Osteocyte (in vitro differentiated cells): ENCODE data around the gene URB2. TPM values are rescaled to one million over a fixed set of nuclear protein-coding genes. Genes with fewer than 3 reads are reported as not detected.

Experiments
- DNase-seq: peaks from one replicate; pipeline ENCODE4 v3.0.0; 2021; ENCODE audit warnings: mixed read lengths; ENCODE audit not compliant: unreplicated experiment; ENCODE audit errors: extremely low spot score
- H3K27ac Mint-ChIP-seq: one replicate; pipeline ENCODE4 v1.8.0; 2021; ENCODE audit warnings: mild to moderate bottlenecking, mixed read lengths; ENCODE audit not compliant: unreplicated experiment
- H3K27me3 Mint-ChIP-seq: one replicate; pipeline ENCODE4 v1.8.0; 2021; ENCODE audit warnings: mixed read lengths; ENCODE audit not compliant: unreplicated experiment
- H3K36me3 Mint-ChIP-seq: one replicate; pipeline ENCODE4 v1.8.0; 2021; ENCODE audit warnings: mixed read lengths; ENCODE audit not compliant: unreplicated experiment
- H3K4me1 Mint-ChIP-seq: one replicate; pipeline ENCODE4 v1.8.0; 2021; ENCODE audit warnings: mixed read lengths; ENCODE audit not compliant: unreplicated experiment
- H3K4me3 Mint-ChIP-seq: one replicate; pipeline ENCODE4 v1.8.0; 2021; ENCODE audit warnings: mild to moderate bottlenecking, moderate library complexity, mixed read lengths; ENCODE audit not compliant: unreplicated experiment
- H3K9me3 Mint-ChIP-seq: one replicate; pipeline ENCODE4 v1.8.0; 2021; ENCODE audit warnings: mixed read lengths; ENCODE audit not compliant: unreplicated experiment
- total RNA-seq: library from RNA; stranded (reverse); gene quantifications from 2 replicates; pipeline ENCODE4 v1.2.1, GENCODE V29; 2021
- TF ChIP-seq, protein P1 (sequence below): fragments of 200-600 bp; sonication (generic); IDR thresholded peaks from 2 replicates; pipeline ENCODE4 v1.5.0; 2021; ENCODE audit warnings: antibody characterized with exemption, mild to moderate bottlenecking, moderate library complexity

The URB2 gene
- total RNA-seq, 1 donor from 2014 or later: 11.1 TPM

DNA sequence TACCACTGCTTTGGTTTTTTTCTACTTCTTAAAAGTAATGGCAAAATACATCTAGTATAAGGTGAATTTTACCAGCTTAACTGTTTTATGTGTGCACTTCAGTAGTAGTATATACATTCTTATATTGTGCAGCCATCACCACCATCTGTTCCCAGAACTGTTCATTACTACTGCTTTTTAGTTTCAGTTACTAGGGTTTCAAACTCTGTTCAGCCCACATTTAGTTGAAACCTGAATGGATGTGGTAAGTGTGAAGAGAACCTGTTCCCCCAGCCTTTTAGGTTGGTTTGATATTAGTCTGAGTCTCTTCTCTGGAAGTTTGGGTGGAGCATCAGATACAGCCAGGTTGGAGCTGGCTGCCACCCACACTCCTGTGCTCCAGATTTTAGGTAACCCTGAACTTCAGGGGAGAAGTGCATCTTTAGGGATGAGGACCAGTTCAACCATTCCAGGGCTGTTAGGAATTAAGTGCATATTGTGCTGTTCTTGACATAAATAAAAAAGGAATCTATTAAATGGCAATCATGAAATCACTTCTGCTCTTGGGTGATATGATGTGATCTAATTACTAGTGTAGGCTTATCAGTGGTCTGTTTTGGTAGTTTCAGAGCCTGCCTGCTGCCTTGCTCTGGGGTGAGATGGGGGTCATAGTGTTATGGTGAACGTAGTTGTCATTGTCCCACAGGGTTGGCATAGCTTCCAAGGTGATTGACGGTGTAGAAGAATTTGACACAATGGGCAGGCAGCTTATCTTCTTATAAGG, 32.1 kb downstream of the URB2 start:
- Mint-ChIP-seq H3K27me3 (no peaks in the 10 kb centered on the region), H3K9me3 (no peaks in the 10 kb centered on the region), H3K36me3 (peaks cover 28% of the 10 kb centered on the region), H3K4me3 (no peak overlapping the region), H3K27ac (no peak overlapping the region), H3K4me1 (peaks cover 10% of the 10 kb centered on the region)
- no peak for DNase-seq
- TF ChIP-seq, protein P1, sequence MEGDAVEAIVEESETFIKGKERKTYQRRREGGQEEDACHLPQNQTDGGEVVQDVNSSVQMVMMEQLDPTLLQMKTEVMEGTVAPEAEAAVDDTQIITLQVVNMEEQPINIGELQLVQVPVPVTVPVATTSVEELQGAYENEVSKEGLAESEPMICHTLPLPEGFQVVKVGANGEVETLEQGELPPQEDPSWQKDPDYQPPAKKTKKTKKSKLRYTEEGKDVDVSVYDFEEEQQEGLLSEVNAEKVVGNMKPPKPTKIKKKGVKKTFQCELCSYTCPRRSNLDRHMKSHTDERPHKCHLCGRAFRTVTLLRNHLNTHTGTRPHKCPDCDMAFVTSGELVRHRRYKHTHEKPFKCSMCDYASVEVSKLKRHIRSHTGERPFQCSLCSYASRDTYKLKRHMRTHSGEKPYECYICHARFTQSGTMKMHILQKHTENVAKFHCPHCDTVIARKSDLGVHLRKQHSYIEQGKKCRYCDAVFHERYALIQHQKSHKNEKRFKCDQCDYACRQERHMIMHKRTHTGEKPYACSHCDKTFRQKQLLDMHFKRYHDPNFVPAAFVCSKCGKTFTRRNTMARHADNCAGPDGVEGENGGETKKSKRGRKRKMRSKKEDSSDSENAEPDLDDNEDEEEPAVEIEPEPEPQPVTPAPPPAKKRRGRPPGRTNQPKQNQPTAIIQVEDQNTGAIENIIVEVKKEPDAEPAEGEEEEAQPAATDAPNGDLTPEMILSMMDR: no peak

DNA sequence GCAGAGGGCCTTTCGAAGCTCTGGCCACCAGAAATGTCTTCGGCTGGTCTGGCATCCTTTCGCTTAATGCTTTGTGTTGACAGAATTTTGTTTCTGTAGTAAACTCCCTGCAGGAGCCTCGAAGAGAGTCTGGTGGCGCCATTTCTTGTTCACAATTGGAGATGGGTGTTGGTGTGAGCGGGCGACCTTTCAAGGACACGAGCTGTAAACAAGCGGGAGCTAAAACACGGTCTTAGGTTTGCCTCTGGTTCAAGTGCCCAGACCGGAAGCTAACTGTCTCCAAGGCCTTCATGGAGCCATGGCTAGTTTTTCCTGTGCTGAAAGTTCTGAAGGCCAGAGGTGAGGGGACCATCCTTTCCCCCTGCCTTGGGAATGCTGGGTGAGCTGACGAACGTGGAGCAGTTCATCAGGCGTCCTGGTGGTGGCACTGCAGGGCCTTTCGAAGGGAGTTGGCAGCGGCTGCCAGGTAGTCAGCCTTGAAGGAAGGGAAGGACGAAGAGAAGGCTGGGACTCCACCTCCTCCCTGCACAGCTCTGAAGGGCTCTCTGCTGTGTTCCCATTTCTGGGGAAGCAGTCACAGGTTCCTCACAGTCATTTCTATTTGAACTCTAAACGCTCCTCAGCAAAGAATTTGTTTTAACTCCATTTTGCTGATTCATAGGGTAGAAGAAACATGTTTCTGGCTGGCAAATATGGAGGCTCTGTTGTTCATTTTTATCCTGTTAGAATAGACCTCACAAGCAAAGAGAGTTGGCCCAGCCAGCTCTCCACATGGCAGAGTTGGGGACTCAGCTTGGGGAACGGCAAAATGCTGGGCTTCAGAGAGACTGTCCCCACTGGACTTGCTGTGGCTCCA, 35.2 kb downstream of the URB2 start:
- peaks cover 10% of the 10 kb centered on the region for H3K4me1 Mint-ChIP-seq
- peak overlapping the region; percentile 54 for H3K27ac Mint-ChIP-seq
- no peak overlapping the region for H3K4me3 Mint-ChIP-seq
- no peaks in the 10 kb centered on the region for H3K9me3 Mint-ChIP-seq
- TF ChIP-seq, protein P1: peak; percentile 92
- peaks cover 21% of the 10 kb centered on the region for H3K36me3 Mint-ChIP-seq
- peak; percentile 91 for DNase-seq
- H3K27me3 Mint-ChIP-seq: no peaks in the 10 kb centered on the region

DNA sequence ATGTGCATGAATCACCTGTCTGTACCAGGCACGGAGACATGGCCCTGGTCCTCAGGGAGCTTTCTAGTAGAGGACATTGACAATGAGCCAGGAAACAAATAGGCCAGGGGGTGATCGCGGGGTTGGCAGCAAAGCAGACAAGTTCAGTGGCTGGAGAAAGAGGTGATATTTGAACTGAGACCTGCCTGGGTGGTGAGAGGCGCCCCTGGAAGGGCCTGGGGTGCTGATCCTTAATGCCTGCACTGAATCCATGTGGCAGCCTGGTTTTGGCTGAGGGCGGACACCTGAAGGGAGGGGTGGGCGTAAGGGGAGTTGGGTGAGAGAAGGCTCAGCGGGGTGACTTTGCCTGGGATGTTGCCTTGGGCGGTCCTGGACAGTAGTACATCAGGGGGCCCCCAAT, 35.9 kb downstream of the URB2 start:
- Mint-ChIP-seq H3K4me1 (peaks cover 10% of the 10 kb centered on the region), H3K27me3 (no peaks in the 10 kb centered on the region), H3K27ac (no peak overlapping the region), H3K4me3 (no peak overlapping the region), H3K36me3 (peaks cover 18% of the 10 kb centered on the region), H3K9me3 (no peaks in the 10 kb centered on the region)
- DNase-seq: no peak
- TF ChIP-seq, protein P1: no peak

DNA sequence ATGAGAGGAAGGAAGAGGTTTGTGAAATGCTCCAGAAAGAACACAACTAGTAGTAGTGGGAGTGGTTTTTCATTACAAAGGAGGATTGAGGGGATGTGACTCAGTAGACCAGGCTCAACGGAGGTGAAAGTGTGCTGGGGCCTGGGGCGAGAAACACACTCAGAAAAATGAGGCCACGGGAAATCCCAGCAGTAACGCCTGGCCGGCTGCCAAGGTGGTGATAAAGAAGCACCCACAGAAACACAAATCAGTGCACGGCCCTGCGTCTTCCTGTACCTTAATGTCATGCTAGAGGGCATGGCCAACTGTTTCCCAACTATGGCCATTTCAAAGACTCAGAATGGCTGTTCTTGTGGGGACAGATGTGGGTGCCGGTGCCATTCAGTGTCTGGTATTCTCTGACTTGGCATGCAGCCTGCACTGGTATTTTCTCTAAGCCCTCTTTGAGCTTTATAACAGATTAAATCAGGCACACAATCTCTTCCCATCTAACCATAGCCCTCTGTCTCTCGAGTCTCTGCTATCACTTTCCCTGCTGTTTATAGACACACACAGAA, 38.2 kb downstream of the URB2 start:
- DNase-seq: no peak
- TF ChIP-seq, protein P1: no peak
- H3K9me3 Mint-ChIP-seq: no peaks in the 10 kb centered on the region
- peaks cover 13% of the 10 kb centered on the region for H3K36me3 Mint-ChIP-seq
- H3K27ac Mint-ChIP-seq: no peak overlapping the region
- peaks cover 13% of the 10 kb centered on the region for H3K4me1 Mint-ChIP-seq
- no peaks in the 10 kb centered on the region for H3K27me3 Mint-ChIP-seq
- no peak overlapping the region for H3K4me3 Mint-ChIP-seq
